Endothelial cell of umbilical vein (primary cell): ENCODE measurements around the gene EFCAB10. TPM values are rescaled to one million over a fixed set of nuclear protein-coding genes. Genes with fewer than 3 reads are reported as not detected.

Source experiments
- BruUV-seq: library from RNA; stranded (reverse); fragments of 400-500 nt; replicated peaks from 2 replicates; lab custom pipeline; 2021; lab: Mats Ljungman, UMichigan
- CTCF ChIA-PET: fragments of 300-600, 350-600 bp; sonication (Branson Sonifier 250); formaldehyde crosslinking; loops from one replicate; lab custom pipeline; 2021; ENCODE audit warnings: antibody characterized with exemption, inconsistent platforms; lab: Charles Lee
- POLR2A ChIA-PET: fragments of 300-600, 350-600 bp; sonication (Branson Sonifier 250); formaldehyde crosslinking; loops from one replicate; lab custom pipeline; 2021; ENCODE audit warnings: antibody characterized with exemption, inconsistent platforms; lab: Charles Lee
- DNase-seq: peaks from one replicate; pipeline ENCODE4 v3.0.0-alpha.2; 2011; ENCODE audit warnings: low read depth, low spot score
- FAIRE-seq: peaks from 2 replicates; lab custom pipeline; 2011; peaks lifted over from hg19 to GRCh38; lab: Jason Lieb, UNC
- H2AFZ ChIP-seq: 2 replicates; pipeline ENCODE4 v1.6.0; 2012; ENCODE audit warnings: low read depth, low read length, control low read depth, inconsistent platforms
- H3K27ac ChIP-seq: 2 replicates; pipeline ENCODE4 v1.5.1; 2011; ENCODE audit warnings: low read depth, mild to moderate bottlenecking, control low read depth, low read length, moderate library complexity; ENCODE audit not compliant: insufficient read depth
- H3K27me3 ChIP-seq, 2 experiments: 2 replicates each; pipeline versions ENCODE4 v1.6.0 to v1.6.1; 2011; ENCODE audit warnings: low read length in 2 of 2, mixed read lengths in 1 of 2; ENCODE audit not compliant: control insufficient read depth in 2 of 2, insufficient read depth in 2 of 2
- H3K36me3 ChIP-seq, 2 experiments: 2 replicates in 1 of 2; 3 replicates in 1 of 2; pipeline ENCODE4 v1.5.1; 2011; ENCODE audit warnings: low read length in 2 of 2, mild to moderate bottlenecking in 1 of 2, moderate library complexity in 1 of 2; ENCODE audit not compliant: control insufficient read depth in 2 of 2, insufficient read depth in 2 of 2; ENCODE audit errors: extremely low read depth in 1 of 2
- H3K4me1 ChIP-seq: 3 replicates; pipeline ENCODE4 v1.5.1; 2011; ENCODE audit warnings: mild to moderate bottlenecking, low read length; ENCODE audit not compliant: control insufficient read depth, insufficient read depth; ENCODE audit errors: extremely low read depth
- H3K4me2 ChIP-seq: 2 replicates; pipeline ENCODE4 v1.6.1; 2011; ENCODE audit warnings: low read length, control low read depth, mixed read lengths; ENCODE audit not compliant: insufficient read depth
- H3K4me3 ChIP-seq, 3 experiments: fragments of 200-600 bp in 1 of 3; sonication (generic), shearing (Covaris generic) in 1 of 3; replicated peaks in 1 of 3; 2 replicates each; pipeline ENCODE4 v1.5.1; 2011 to 2016; ENCODE audit warnings: control low read depth in 3 of 3, low read length in 3 of 3, mild to moderate bottlenecking in 2 of 3, inconsistent platforms in 1 of 3, low read depth in 1 of 3, moderate library complexity in 1 of 3; ENCODE audit not compliant: insufficient read depth in 1 of 3
- H3K79me2 ChIP-seq: 2 replicates; pipeline ENCODE4 v1.6.0; 2012; ENCODE audit warnings: low read length, inconsistent platforms; ENCODE audit not compliant: control insufficient read depth, insufficient read depth
- H3K9ac ChIP-seq: replicated peaks from 2 replicates; pipeline ENCODE3; 2011; ENCODE audit warnings: low read length, control low read depth; ENCODE audit not compliant: insufficient read depth; ENCODE audit errors: extremely low read depth
- H3K9me1 ChIP-seq: replicated peaks from 3 replicates; pipeline ENCODE4 v1.6.0; 2011; ENCODE audit warnings: mild to moderate bottlenecking, low read length; ENCODE audit not compliant: control insufficient read depth, insufficient read depth; ENCODE audit errors: extremely low read depth
- H3K9me3 ChIP-seq: replicated peaks from 2 replicates; pipeline ENCODE4 v1.5.1; 2012; ENCODE audit warnings: low read length, inconsistent platforms; ENCODE audit not compliant: control insufficient read depth, insufficient read depth
- H4K20me1 ChIP-seq: replicated peaks from 2 replicates; pipeline ENCODE3; 2011; ENCODE audit warnings: mild to moderate bottlenecking, low read length; ENCODE audit not compliant: control insufficient read depth, insufficient read depth; ENCODE audit errors: extremely low read depth
- CTCF ChIP-seq, 2 donors: IDR thresholded peaks; 1 replicate in 1 of 2; 2 replicates in 1 of 2; pipeline ENCODE4 v1.5.1; 2011; ENCODE audit warnings: low read length in 2 of 2, mild to moderate bottlenecking in 2 of 2, moderate library complexity in 2 of 2, control low read depth in 1 of 2, inconsistent platforms in 1 of 2, low read depth in 1 of 2; ENCODE audit not compliant: insufficient read depth in 1 of 2; ENCODE audit errors: extremely low read depth in 1 of 2
- FOS ChIP-seq: IDR thresholded peaks from 2 replicates; pipeline ENCODE4 v1.6.1; 2011; ENCODE audit warnings: mild to moderate bottlenecking, low read length, moderate library complexity, borderline replicate concordance; ENCODE audit not compliant: insufficient read depth
- GATA2 ChIP-seq: IDR thresholded peaks from 2 replicates; pipeline ENCODE4 v1.7.0; 2011; ENCODE audit warnings: low read depth, mild to moderate bottlenecking, moderate library complexity, mixed read lengths, low read length; ENCODE audit not compliant: insufficient read length, insufficient read depth
- JUN ChIP-seq: IDR thresholded peaks from 2 replicates; pipeline ENCODE4 v1.6.1; 2011; ENCODE audit warnings: borderline replicate concordance, low read depth; ENCODE audit not compliant: insufficient read length, insufficient read depth
- POLR2A ChIP-seq: IDR thresholded peaks from 2 replicates; pipeline ENCODE4 v1.6.1; 2012; ENCODE audit warnings: low read depth, mild to moderate bottlenecking, control low read depth, low read length
- POLR2AphosphoS5 ChIP-seq: IDR thresholded peaks from 2 replicates; pipeline ENCODE4 v1.6.1; 2012; ENCODE audit warnings: low read depth, mild to moderate bottlenecking, control low read depth, low read length, moderate library complexity; ENCODE audit not compliant: insufficient read depth
- dilution Hi-C: fragments of 300-500 bp; cut with MboI; formaldehyde crosslinking; loops from one replicate; pipeline ENCODE4 v1.15.0; 2019; ENCODE audit warnings: low sequenced_read_pairs; ENCODE audit not compliant: extremely low pct_ligation_motif_present
- intact Hi-C: fragments of 100-400 bp; cut with micrococcal nuclease; formaldehyde crosslinking; loops from one replicate; pipeline ENCODE4 v1.10.0; 2022
- polyA plus RNA-seq, 4 experiments: library from polyadenylated mRNA; depleted of rRNA in 3 of 4; stranded (reverse) in 3 of 4; unstranded in 1 of 4; fragments of >200 nt; gene quantifications; 2 replicates each; pipeline versions ENCODE4 v1.2.1 to v1.2.3, GENCODE V29; 2011 to 2012; ENCODE audit warnings: missing spikeins in 1 of 4
- total RNA-seq: library from RNA; stranded (reverse); gene quantifications from 2 replicates; pipeline ENCODE4 v1.2.3, GENCODE V29; 2021

The EFCAB10 gene
- total and polyA plus RNA-seq, 2 donors (not counting 3 experiments of a cell fraction or from before 2014, with no cell fraction given): not detected

GRCh38 chr7:105531792-105532671, 49.3 kb downstream of the EFCAB10 start, which contains the start of gene RINT1:
RINT1 (plus strand) TSS chr7:105532201; CDS start chr7:105532316, 115 bp downstream.
- H4K20me1 ChIP-seq: no peaks in the 10 kb centered on the region
- H3K4me1 ChIP-seq: peaks cover 11% of the 10 kb centered on the region
- intact Hi-C loops: loop anchor here (2.0 kb wide), 1 partner anchor 21 kb away; no protein-coding TSS in a partner anchor
- TSS peak; percentile 63 for BruUV-seq
- dilution Hi-C loops: no loop called here
- TF ChIP-seq POLR2A (peak; percentile 99), JUN (no peak), FOS (peak; percentile 8), CTCF (IDR thresholded peaks at IDR 0.05; ENCODE audit: extremely low read depth in 1 of 2, insufficient read depth in 1 of 2, low read depth in 1 of 2, low read length in 2 of 2) (peak; percentile 73 to 92), POLR2AphosphoS5 (peak; percentile 97), GATA2 (no peak)
- peak; percentile 93 for DNase-seq
- H3K9ac ChIP-seq: peak within 1 kb of the TSS; percentile 88
- peak within 1 kb of the TSS; percentile 94 for H2AFZ ChIP-seq
- H3K79me2 ChIP-seq: peaks cover 29% of the 10 kb centered on the region
- peak within 1 kb of the TSS; percentile 85 for H3K4me2 ChIP-seq
- no peaks in the 10 kb centered on the region for H3K9me1 ChIP-seq
- peak; percentile 92 for FAIRE-seq
- peak within 1 kb of the TSS; percentile 69 to 87 (median 70) for H3K4me3 ChIP-seq
- CTCF ChIA-PET: interaction anchor here (0.6 to 1.8 kb wide), 30 partner anchors 9 to 551 kb away, joined by 3 to 10 read pairs (median 4); partner anchors contain the start of genes EFCAB10 and PUS7
- H3K36me3 ChIP-seq: peaks cover 0 to 4% of the 10 kb centered on the region in 2 experiments
- no peaks in the 10 kb centered on the region for H3K9me3 ChIP-seq
- POLR2A ChIA-PET: interaction anchor here (0.6 kb wide), 2 partner anchors 18 to 36 kb away, joined by 4 to 5 read pairs; no protein-coding TSS in a partner anchor
- no peaks in the 10 kb centered on the region for H3K27me3 ChIP-seq
- H3K27ac ChIP-seq: peak within 1 kb of the TSS; percentile 42
